ENCODE data around the gene COMMD4. TPM values are rescaled to one million over a fixed set of nuclear protein-coding genes. Genes with fewer than 3 reads are reported as not detected.

Gene COMMD4
- total and polyA plus RNA-seq, 2 donors (not counting 1 experiment from before 2014, with no cell fraction given) = 65.9 to 74.9 TPM

- Histone ChIP-seq H3K4me1 (ENCODE audit: control insufficient read depth, extremely low read depth, insufficient read depth, low read length) (peaks cover under 1% of the 10 kb centered on the region), H2AFZ (ENCODE audit: low read length) (no peak overlapping the region), H3K9me3 (ENCODE audit: control insufficient read depth, insufficient read depth, low read depth, low read length) (no peaks in the 10 kb centered on the region), H3K9ac (ENCODE audit: insufficient read depth, low read length) (no peak overlapping the region), H3K4me2 (ENCODE audit: extremely low read depth, insufficient read depth, low read length) (no peak overlapping the region), H3K4me3 (replicated peaks in 1 of 4; ENCODE audit: control extremely low read depth in 1 of 4, insufficient read depth in 1 of 4, low read depth in 3 of 4, low read length in 4 of 4) (no peak overlapping the region), H3K36me3 (ENCODE audit: control insufficient read depth, insufficient read depth, low read length) (peaks cover 33% of the 10 kb centered on the region), H3K79me2 (ENCODE audit: control insufficient read depth, insufficient read depth, low read length) (peaks cover 3% of the 10 kb centered on the region), H3K27ac (ENCODE audit: insufficient read depth, low read length) (no peak overlapping the region), H4K20me1 (ENCODE audit: control insufficient read depth, extremely low read depth, insufficient read depth, low read length) (no peaks in the 10 kb centered on the region), H3K27me3 (ENCODE audit: control insufficient read depth, insufficient read depth, low read length) (no peaks in the 10 kb centered on the region)
- TF ChIP-seq EZH2 (IDR thresholded peaks at IDR 0.05; ENCODE audit: low read length, missing control alignments) (no peak), CTCF (conservative IDR thresholded peaks at IDR 0.05 in 1 of 2, IDR thresholded peaks at IDR 0.05 in 1 of 2; ENCODE audit: low read depth in 1 of 2, low read length in 2 of 2) (no peak)
- DNase-seq (ENCODE audit: low read depth in 2 of 2) = no peak
Observed at GRCh38 chr15:75363786-75364185, 27.9 kb downstream of the COMMD4 start.

GRCh38 chr15:75364881-75365280, 29.0 kb downstream of the COMMD4 start:
- H3K4me2 ChIP-seq (ENCODE audit: extremely low read depth, insufficient read depth, low read length) = no peak overlapping the region
- no peak overlapping the region for H3K4me3 ChIP-seq (replicated peaks in 1 of 4; ENCODE audit: control extremely low read depth in 1 of 4, insufficient read depth in 1 of 4, low read depth in 3 of 4, low read length in 4 of 4)
- H2AFZ ChIP-seq (ENCODE audit: low read length) = no peak overlapping the region
- peaks cover 8% of the 10 kb centered on the region for H3K79me2 ChIP-seq (ENCODE audit: control insufficient read depth, insufficient read depth, low read length)
- no peak overlapping the region for H3K9ac ChIP-seq (ENCODE audit: insufficient read depth, low read length)
- TF ChIP-seq EZH2 (IDR thresholded peaks at IDR 0.05; ENCODE audit: low read length, missing control alignments) = no peak
- no peak for TF ChIP-seq CTCF (conservative IDR thresholded peaks at IDR 0.05 in 1 of 2, IDR thresholded peaks at IDR 0.05 in 1 of 2; ENCODE audit: low read depth in 1 of 2, low read length in 2 of 2)
- peaks cover 26% of the 10 kb centered on the region for H3K36me3 ChIP-seq (ENCODE audit: control insufficient read depth, insufficient read depth, low read length)
- no peaks in the 10 kb centered on the region for H3K9me3 ChIP-seq (ENCODE audit: control insufficient read depth, insufficient read depth, low read depth, low read length)
- H3K4me1 ChIP-seq (ENCODE audit: control insufficient read depth, extremely low read depth, insufficient read depth, low read length) = peaks cover 9% of the 10 kb centered on the region
- no peak for DNase-seq (ENCODE audit: low read depth in 2 of 2)
- H4K20me1 ChIP-seq (ENCODE audit: control insufficient read depth, extremely low read depth, insufficient read depth, low read length) = no peaks in the 10 kb centered on the region
- no peaks in the 10 kb centered on the region for H3K27me3 ChIP-seq (ENCODE audit: control insufficient read depth, insufficient read depth, low read length)
- H3K27ac ChIP-seq (ENCODE audit: insufficient read depth, low read length) = no peak overlapping the region

GRCh38 chr15:75366163-75366562, 30.3 kb downstream of the COMMD4 start:
- peaks cover 9% of the 10 kb centered on the region for H3K4me1 ChIP-seq (ENCODE audit: control insufficient read depth, extremely low read depth, insufficient read depth, low read length)
- peaks cover 21% of the 10 kb centered on the region for H3K36me3 ChIP-seq (ENCODE audit: control insufficient read depth, insufficient read depth, low read length)
- no peak for DNase-seq (ENCODE audit: low read depth in 2 of 2)
- H3K4me2 ChIP-seq (ENCODE audit: extremely low read depth, insufficient read depth, low read length) = no peak overlapping the region
- no peaks in the 10 kb centered on the region for H4K20me1 ChIP-seq (ENCODE audit: control insufficient read depth, extremely low read depth, insufficient read depth, low read length)
- no peak overlapping the region for H2AFZ ChIP-seq (ENCODE audit: low read length)
- H3K27me3 ChIP-seq (ENCODE audit: control insufficient read depth, insufficient read depth, low read length) = no peaks in the 10 kb centered on the region
- peaks cover 8% of the 10 kb centered on the region for H3K79me2 ChIP-seq (ENCODE audit: control insufficient read depth, insufficient read depth, low read length)
- no peak overlapping the region for H3K9ac ChIP-seq (ENCODE audit: insufficient read depth, low read length)
- no peak overlapping the region for H3K27ac ChIP-seq (ENCODE audit: insufficient read depth, low read length)
- no peak overlapping the region for H3K4me3 ChIP-seq (replicated peaks in 1 of 4; ENCODE audit: control extremely low read depth in 1 of 4, insufficient read depth in 1 of 4, low read depth in 3 of 4, low read length in 4 of 4)
- TF ChIP-seq EZH2 (IDR thresholded peaks at IDR 0.05; ENCODE audit: low read length, missing control alignments) (no peak), CTCF (conservative IDR thresholded peaks at IDR 0.05 in 1 of 2, IDR thresholded peaks at IDR 0.05 in 1 of 2; ENCODE audit: low read depth in 1 of 2, low read length in 2 of 2) (no peak)
- no peaks in the 10 kb centered on the region for H3K9me3 ChIP-seq (ENCODE audit: control insufficient read depth, insufficient read depth, low read depth, low read length)

All from fibroblast of lung (primary cell).